Measurements from ENCODE around the gene CD79B. TPM values are rescaled to one million over a fixed set of nuclear protein-coding genes. Genes with fewer than 3 reads are reported as not detected.

The CD79B gene
- total and polyA plus RNA-seq, 2 of the 8 experiments (the other 6 are each of a cell fraction or from before 2014, with no cell fraction given): 1.5 to 3.9 TPM

GRCh38 chr17:63955791-63956190, 23.7 kb upstream of the CD79B start:
- ChIA-PET CTCF (ENCODE audit: partially characterized antibody) (interaction anchor here (0.6 to 14.4 kb wide), 9 partner anchors 9 to 75 kb away, joined by 3 to 270 read pairs (median 4); partner anchors contain the start of genes CSHL1, GH1, GH2 and ICAM2), POLR2A (ENCODE audit: partially characterized antibody) (interaction anchor here (0.9 to 1.1 kb wide), 2 partner anchors 9 to 10 kb away, joined by 3 read pairs; no protein-coding TSS in a partner anchor)
- Histone ChIP-seq H2AK5ac (ENCODE audit: low read depth, low read length) (no peak overlapping the region), H3K27ac (ENCODE audit: low read depth, low read length) (no peak overlapping the region), H4K20me1 (replicated peaks in 1 of 2; ENCODE audit: control insufficient read depth in 1 of 2, insufficient read depth in 2 of 2, low read length in 2 of 2) (peaks cover 0 to 9% of the 10 kb centered on the region in 2 experiments), H3K4me1 (replicated peaks in 1 of 4; ENCODE audit: control insufficient read depth in 3 of 4, insufficient read depth in 4 of 4, low read length in 3 of 4) (peaks cover 0 to 6% (median 3%) of the 10 kb centered on the region in 4 experiments; a peak in 3 of 7 replicates), H2BK120ac (replicated peaks; ENCODE audit: low read depth, low read length) (no peak overlapping the region), H4K5ac (ENCODE audit: insufficient read length, low read depth, low read length) (no peak overlapping the region), H3K36me3 (ENCODE audit: control insufficient read depth in 2 of 4, insufficient read depth in 4 of 4, low read length in 3 of 4) (peaks cover 0 to 3% (median 0%) of the 10 kb centered on the region in 4 experiments; a peak in 1 of 8 replicates), H3K14ac (ENCODE audit: insufficient read length) (no peak overlapping the region), H3K79me1 (ENCODE audit: low read depth, low read length) (no peaks in the 10 kb centered on the region), H4K91ac (replicated peaks; ENCODE audit: insufficient read length, low read length) (no peak overlapping the region), H3K4me2 (ENCODE audit: insufficient read depth in 1 of 2, low read depth in 2 of 2, low read length in 2 of 2) (no peak overlapping the region), H2BK12ac (ENCODE audit: low read depth, low read length) (no peak overlapping the region), H3K9me3 (ENCODE audit: insufficient read depth in 2 of 2, low read depth in 1 of 2, low read length in 1 of 2) (no peaks in the 10 kb centered on the region), H3K23me2 (ENCODE audit: low read depth, low read length) (peaks cover 2% of the 10 kb centered on the region; the same call in 1 of the 2 replicates), H2BK20ac (ENCODE audit: low read length) (no peak overlapping the region), H2AFZ (ENCODE audit: low read length) (no peak overlapping the region), H3K9ac (replicated peaks in 1 of 4; ENCODE audit: extremely low read depth in 1 of 4, low read depth in 3 of 4, low read length in 3 of 4) (no peak overlapping the region), H3K23ac (ENCODE audit: insufficient read length) (no peak overlapping the region), H3K27me3 (replicated peaks in 1 of 4; ENCODE audit: control insufficient read depth in 3 of 4, extremely low read depth in 1 of 4, insufficient read depth in 3 of 4, low read length in 3 of 4) (no peaks in the 10 kb centered on the region), H3K4ac (replicated peaks; ENCODE audit: insufficient read length, low read depth, low read length) (no peak overlapping the region), H4K8ac (ENCODE audit: extremely low read depth, insufficient read depth, low read length) (no peak overlapping the region), H2BK5ac (ENCODE audit: low read depth, low read length) (no peak overlapping the region), H3K18ac (ENCODE audit: extremely low read depth, low read length) (no peak overlapping the region), H3K79me2 (ENCODE audit: control insufficient read depth in 1 of 2, insufficient read depth in 2 of 2, low read length in 2 of 2) (no peaks in the 10 kb centered on the region), H3K56ac (replicated peaks; ENCODE audit: insufficient read length, low read depth, low read length) (no peak overlapping the region), H3K4me3 (ENCODE audit: extremely low read depth in 1 of 4, insufficient read depth in 2 of 4, low read depth in 3 of 4, low read length in 4 of 4) (no peak overlapping the region), H2BK15ac (ENCODE audit: low read length) (no peak overlapping the region)
- DNase-seq (ENCODE audit: low read depth in 1 of 2, low spot score in 2 of 2): no peak
- FAIRE-seq: no peak
- 96% methylated on average over 4 of the region's 4 CpGs; no CpG with 5 or more reads in 1 of the 2 experiments for WGBS, 2 experiments (ENCODE audit: extremely low coverage in 1 of 2, insufficient coverage in 1 of 2, insufficient read length in 1 of 2, insufficient replicate concordance in 2 of 2, low coverage in 1 of 2, low lambda C conversion rate in 2 of 2, missing lambda C conversion rate in 1 of 2)
- no peak for TF ChIP-seq HDAC2 (IDR thresholded peaks at IDR 0.05; ENCODE audit: borderline replicate concordance in 1 of 2, low read depth in 2 of 2, low read length in 2 of 2)
- TF ChIP-seq EZH2 (IDR thresholded peaks at IDR 0.05; ENCODE audit: low read depth, low read length, severe bottlenecking): no peak
- TF ChIP-seq SIRT6 (IDR thresholded peaks at IDR 0.05; ENCODE audit: low read length): no peak
- no peak for TF ChIP-seq POU5F1 (IDR thresholded peaks at IDR 0.05; ENCODE audit: low read depth, low read length)
- no peak for TF ChIP-seq EP300 (IDR thresholded peaks at IDR 0.05; ENCODE audit: borderline replicate concordance in 1 of 2, low read depth in 2 of 2, low read length in 2 of 2)
- no peak for TF ChIP-seq CTBP2 (IDR thresholded peaks at IDR 0.05; ENCODE audit: borderline replicate concordance, insufficient read depth, insufficient read length, low read length)
- TF ChIP-seq POLR2A (IDR thresholded peaks at IDR 0.05; ENCODE audit: control extremely low read depth in 1 of 2, low read depth in 2 of 2, low read length in 2 of 2): no peak
- TF ChIP-seq CEBPB (IDR thresholded peaks at IDR 0.05; ENCODE audit: low read depth, low read length): no peak
- TF ChIP-seq SP4 (IDR thresholded peaks at IDR 0.05; ENCODE audit: low read length): no peak
- TF ChIP-seq RFX5 (IDR thresholded peaks at IDR 0.05; ENCODE audit: borderline replicate concordance, low read depth, low read length): no peak
- TF ChIP-seq KDM5A (IDR thresholded peaks at IDR 0.05; ENCODE audit: low read length): no peak
- no peak for TF ChIP-seq MAFK (IDR thresholded peaks at IDR 0.05; ENCODE audit: low read depth, low read length)
- TF ChIP-seq GABPA (IDR thresholded peaks at IDR 0.05; ENCODE audit: borderline replicate concordance, insufficient read depth, low read length): no peak
- no peak for TF ChIP-seq TEAD4 (IDR thresholded peaks at IDR 0.05; ENCODE audit: low read depth, low read length)
